ENCODE results near the gene TLX1.

The TLX1 gene

DNA sequence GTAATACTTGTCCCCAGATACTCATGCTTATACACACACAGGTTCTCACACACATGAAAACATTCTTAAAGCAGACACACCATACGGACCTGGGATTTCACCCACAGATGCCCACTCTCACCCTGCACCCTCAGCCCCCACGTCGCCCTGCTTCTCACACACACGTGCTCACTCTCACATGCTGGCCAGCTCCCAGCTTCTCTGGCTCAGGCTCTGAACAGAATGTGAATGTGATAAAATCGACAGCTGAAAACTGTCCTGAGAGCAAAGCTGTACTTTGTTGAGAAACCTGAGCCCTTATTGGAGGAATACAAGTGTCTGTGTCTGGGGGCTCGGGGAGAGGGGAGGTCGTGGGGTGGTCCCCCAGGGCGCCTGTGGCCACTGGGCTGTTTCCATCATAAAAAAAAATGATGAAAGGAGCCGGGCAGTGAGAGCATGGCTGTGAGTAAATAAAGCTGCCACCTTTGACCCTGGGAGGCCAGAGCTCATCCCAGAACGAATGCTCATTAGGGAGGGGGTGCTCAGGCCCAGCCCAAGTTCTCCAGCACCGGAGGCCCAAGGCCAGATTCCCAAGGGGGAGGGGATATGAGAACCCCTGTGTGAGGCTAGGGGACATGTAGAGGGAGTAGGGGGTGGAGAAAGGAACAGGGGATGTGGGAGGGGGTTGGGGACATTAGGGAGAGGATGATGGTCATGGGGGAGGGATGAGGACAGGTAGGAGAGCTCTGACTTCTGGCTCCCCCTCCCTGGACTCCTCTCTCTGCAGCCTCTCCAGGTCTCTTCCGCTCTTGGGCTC lies 18.1 kb upstream of the TLX1 start:
- DNase-seq (ENCODE audit: low spot score) = no peak

DNA sequence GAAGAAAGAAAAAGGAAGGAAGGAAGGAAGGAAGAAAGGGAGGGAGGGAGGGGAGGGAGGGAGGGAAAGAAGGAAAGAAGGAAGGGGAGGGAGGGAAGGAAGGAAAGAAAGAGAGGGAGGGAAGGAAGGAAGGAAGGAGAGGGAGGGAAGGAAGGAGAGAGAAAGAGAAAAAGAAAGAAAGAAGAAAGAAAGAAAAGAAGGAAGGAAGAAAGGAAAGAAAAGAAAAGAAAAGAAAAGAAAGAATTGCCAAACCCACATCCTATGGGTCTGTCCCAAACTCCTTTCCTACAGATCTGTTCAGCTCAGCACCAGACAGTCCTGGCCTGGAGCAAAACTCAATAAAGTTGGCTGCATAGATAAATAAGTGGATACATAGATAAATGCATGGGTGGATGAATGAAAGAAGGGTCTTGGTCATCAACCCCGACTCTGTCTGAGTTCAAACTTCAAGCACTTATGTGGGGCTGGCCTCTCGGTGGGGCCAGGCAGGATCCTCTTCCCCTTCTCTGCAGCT lies 17.2 kb upstream of the TLX1 start:
- no peak for DNase-seq (ENCODE audit: low spot score)

DNA sequence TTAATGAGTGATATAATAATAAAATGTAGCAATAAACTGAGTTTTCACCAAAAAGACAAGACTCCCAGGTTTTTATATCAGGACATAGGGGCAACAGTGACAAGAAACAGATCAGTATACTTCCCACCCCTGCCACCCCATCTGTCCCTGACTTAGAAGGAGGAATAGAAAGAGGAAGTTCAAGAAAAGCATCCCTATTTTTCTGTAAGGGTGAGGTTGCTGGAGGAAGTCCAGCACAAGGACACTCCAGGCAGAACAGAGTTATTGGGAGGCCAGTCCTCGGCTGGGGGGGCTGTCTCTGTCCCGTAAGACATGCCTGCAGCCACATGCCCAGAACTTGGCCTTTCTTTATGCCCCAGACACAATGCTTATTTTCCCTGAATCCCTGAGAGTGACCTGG lies 16.5 kb upstream of the TLX1 start:
- DNase-seq (ENCODE audit: low spot score) = no peak

DNA sequence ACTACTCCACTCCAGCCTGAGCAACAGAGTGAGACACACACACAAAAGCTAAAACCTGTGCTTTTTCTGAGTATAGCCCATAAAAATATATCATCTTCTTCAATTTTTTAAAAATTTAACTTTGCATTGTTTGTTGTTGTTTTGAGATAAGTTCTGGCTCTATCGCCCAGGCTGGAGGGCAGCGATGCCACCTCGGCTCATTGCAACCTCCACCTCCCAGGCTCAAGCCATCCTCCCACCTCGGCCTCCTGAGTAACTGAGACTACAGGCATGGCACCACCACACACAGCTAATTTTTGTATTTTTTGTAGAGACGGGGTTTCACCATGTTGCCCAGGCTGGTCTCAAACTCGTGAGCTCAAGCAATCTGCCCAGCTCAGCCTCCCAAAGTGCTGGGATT lies 14.3 kb upstream of the TLX1 start:
- DNase-seq (ENCODE audit: low spot score) = no peak

DNA sequence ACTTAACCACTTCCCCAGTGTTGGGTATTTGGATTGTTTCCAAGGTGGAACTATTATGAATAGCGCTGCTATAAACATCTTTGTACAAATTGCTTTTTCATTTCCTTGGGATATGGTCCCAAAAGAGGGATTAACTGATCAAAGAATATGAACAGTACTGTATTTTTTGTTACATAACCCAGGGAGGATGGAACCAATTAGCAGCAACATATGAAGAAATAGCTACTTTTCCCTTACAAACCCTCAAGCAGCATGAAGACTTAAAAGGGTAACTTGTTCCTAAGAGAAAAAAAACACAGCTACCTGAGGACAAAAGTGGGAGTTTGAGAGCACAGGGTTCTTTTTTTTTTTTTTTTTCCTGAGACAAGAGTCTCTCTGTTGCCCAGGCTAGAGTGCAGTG lies 13.1 kb upstream of the TLX1 start:
- no peak for DNase-seq (ENCODE audit: low spot score)

DNA sequence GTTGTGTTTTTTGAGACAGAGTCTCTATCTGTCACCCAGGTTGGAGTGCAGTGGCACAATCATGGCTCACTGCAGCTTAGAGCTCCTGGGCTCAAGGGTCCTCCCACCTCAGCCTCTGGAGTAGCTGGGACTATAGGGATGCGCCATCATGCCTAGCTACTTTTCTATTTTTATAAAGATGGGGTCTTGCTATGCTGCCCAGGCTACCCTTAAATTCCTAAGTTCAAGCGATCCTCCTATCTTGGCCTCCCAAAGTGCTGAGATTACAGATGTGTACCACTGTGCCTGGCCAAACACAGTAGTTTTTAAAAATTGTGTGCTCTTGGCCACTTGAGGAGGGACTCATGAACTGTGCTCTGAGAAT lies 10.6 kb upstream of the TLX1 start:
- DNase-seq (ENCODE audit: low spot score) = no peak

DNA sequence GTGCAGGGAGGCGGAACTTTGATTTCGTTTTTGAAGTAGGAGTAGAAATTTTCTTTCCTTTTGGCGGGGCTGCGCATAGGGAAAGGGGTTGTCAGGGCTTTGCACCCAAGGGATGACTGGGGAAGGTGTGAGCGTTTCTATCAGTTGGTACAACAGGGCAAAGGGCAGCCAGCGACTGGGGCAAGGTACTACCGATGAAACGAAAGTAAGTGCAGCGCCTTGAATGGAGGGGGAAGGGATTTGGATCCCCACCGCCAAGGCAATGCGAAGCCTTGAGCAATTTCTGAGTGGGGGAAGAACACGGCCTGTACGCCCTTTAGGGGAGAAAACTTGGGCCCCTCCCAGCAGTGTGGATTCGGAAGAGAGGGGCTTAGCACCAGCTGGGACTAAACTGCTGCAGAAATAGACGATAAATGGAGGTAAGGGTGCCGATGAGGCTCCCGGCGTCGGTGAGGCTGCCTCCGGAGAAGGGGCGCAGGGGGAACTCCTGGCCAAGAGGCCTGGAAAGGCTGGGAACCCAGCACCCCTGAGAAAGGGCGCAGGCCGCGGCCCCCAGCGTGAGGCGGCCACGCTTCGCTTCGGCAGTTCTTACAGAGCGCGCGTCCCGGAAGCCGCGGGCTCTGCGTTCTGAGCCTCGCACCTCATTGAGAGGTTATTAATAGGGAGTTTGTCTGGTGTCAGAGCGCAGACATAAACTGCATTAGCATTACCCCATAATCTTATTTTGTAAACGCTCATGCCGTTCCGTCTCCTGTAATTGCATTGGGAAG lies 10.0 kb upstream of the TLX1 start:
- no peak for DNase-seq (ENCODE audit: low spot score)

DNA sequence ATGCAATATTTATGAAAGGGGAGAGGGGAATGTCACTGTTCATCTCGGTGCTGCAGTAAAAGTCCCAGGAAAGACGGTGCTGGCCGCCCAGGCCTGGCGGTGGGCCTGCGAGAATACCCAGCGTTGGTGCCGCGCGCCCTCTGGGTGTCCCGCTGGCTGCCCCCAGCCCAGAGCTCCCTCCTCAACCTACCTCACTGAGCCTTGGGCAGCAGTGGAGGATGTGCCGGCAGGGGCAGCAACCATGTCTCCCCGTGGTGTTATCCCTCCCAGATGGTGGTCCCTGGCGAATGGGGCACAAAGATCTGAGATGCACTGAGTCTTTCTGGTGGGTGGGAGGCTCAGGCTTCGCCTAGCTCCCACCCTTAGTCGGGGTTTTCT lies 9.5 kb upstream of the TLX1 start:
- DNase-seq (ENCODE audit: low spot score) = no peak

DNA sequence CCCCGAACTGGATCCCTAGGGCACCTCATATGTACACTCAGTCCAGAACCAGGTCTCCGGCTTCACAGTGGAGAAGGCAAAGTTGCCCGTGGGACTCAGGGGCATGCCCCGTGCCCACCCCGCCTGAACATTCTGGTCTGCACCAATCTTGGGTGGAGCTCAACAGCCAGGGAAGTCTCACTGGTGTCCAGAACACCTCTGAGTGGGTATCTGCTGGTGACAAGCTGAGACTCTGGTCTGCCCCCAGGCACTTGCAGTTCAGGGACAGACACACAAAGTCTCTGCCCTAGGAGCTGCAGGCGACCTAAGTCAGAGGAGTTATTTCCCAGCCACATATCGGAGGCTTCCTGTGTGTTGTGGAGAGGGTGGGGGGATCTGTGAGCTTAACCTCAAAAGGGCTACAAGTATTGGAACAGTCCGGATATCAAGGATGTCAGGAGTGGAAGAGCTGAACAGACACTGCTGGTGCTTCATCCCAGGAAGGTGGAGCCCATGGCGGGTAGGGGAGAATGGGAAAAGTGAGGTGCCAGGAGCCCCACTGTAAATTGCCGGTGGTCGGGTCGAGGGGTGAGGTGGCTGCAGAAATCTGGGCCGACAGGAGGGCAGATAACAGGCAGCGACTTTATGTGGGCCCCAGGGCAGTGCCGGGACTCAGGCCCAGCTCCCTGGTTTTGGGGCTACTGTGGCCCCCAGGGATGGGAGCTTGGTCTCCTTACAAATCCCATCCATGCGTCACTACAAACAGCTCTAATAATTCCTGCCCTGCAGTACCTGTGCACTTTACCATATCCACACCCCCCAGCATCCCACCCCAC lies 8.6 kb upstream of the TLX1 start:
- DNase-seq (ENCODE audit: low spot score) = no peak

DNA sequence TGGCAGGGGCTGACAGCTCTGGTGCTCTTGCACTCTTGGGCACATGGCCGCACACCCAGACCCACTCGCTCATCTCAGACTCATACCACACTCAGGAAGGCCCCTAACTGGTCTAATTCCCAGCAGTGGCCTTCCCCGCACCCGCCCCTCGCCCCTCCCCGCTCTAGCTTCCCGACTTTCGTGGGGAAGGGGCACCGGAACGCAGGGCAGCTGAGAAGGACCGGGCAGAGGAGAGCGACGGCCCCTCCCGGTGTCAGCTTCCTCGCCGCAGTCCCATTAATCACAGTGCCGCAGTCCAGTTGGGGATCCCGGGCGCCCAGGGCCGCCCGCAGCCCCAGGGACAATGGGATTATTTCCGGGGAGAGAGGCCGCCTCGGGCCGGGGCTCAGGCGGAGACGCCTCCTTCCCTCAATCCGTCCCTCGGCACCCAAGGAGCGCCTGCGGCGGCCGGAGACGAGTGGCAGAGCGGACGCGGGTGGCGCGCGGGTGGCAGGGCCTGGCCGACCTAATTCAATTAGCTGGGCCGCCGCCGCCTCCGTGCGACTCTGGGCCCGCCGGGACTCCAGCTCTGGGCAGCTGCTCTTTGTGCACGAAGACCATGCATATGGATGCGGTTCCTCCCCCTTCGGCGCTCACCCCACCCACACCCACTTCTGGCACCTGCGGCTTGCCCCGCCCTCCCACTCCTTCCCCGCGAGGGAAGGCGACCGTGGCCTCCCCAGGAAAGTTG lies 7.8 kb upstream of the TLX1 start:
- DNase-seq (ENCODE audit: low spot score) = peak; percentile 38

DNA sequence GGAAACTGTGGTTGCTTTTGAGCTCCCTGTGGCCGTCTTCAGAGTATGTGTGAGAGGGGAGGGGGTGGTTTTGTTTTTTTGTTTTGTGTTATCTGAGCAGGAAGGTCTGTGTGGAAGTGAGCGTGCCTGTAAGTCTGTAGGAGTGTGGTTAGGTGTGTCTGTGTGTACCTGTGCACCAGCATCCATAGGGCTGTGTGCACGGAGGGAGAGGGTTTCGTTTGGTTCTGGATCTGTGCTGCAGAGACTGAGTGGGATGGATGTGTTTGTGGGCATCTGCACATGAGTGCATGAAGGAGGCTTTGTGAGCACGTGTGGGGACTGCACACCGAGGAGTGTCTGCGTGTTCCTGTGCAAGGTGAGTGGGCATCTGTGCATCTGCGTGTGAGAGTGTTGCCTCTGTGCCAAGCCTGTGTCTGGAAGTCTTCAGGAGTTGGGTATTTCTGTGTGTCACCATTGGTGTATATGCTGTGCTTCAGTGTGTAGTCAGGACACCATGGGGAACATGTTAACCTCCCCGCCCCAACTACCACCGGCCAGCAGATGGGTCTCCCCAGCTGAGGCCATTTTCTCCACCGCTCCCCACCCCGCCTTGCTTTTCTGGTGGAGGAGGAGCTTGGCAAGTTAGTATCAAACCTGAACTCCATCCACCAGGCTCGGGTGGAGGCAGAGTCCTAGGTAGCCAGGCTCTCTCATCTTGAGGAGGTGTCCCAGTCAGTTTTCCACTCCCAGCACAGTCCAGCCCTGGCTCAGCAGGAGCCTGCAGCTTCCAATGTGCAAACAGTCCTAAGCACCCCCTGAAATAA lies 7.1 kb upstream of the TLX1 start:
- no peak for DNase-seq (ENCODE audit: low spot score)

DNA sequence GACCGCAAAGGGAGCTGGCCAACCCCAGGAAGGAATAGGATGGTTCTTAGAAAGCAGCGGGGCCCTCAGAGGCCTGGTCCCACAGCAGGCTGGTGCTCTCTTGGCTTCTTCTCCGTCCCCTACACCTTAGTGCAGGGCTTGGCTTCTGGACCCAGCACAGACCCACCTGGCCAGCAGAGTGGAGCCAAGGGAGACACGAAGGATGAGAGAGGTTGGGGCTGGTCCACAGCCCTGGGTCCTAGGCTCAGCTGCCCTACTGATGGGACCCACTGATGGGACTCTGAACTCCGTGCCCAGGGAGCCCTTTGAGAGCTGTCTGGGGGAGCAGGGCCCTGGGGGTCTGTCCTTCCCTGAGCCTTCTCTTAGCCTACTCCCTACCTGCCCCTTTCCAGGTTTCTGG lies 6.2 kb upstream of the TLX1 start:
- DNase-seq (ENCODE audit: low spot score) = no peak

DNA sequence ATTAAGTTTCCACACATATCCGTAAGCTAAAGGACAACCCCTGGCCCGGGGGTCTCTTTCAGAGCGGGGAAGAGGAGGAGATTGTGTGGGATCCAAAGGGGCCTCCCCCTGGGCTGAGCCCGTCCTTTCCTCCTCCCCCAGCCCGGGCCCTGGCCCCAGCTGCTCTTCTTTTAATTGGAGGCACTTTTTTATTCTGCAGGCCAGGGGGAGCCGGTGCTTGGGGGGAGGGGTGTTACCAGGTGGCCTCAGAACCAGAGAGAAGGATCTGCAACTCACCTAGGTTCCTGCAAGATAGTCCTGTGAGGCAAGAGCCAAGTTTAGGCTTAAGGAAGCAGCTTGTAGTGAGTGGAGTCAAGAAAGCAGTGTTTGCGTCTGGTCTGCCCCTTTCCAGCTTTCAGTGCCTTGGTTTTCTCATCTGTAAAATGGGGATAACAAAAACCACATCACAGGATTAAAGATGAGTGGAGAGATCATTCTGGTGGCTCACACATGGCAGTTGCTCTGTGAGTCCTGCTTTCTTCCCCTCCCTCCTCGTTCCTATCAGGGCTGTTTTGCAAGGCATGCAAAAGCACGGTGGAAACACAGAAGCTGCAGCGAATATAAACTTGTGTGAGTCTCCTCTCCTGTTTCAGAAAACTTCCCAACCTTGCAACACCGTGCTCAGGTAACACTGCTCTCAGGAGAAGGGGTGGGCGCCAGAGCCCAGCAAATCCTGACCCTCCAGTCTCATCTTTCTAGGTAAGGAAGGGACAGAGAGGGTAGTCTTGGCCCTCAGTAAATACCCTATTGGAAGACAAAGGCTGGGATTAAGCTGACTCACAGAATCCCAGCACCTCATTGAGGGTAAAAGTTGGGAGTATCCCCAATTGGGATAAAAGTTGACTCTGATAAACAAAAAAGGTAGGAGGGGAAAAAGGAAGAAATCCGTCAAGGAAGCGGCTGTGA lies 4.1 kb upstream of the TLX1 start:
- no peak for DNase-seq (ENCODE audit: low spot score)

DNA sequence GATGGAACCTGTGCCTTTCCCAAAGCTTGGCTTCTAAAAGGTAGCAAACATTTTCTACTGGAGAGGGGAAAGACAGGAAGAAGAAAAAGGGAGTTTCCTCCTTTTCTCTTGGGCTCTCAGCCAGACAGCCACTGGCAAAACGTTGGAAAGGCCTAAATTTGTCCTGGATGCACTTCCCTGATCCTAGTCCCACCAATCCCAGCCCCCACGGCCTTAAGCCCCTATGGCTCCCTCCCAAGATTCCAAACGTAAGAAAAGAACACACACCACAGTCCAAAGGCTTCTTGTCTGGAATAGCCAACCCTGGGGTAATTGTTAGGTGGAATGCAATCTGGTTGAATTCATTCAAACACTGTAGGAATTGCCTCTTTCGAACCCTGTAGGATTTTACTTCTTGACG lies 959 bp upstream of the TLX1 start:
- DNase-seq (ENCODE audit: low spot score) = no peak

DNA sequence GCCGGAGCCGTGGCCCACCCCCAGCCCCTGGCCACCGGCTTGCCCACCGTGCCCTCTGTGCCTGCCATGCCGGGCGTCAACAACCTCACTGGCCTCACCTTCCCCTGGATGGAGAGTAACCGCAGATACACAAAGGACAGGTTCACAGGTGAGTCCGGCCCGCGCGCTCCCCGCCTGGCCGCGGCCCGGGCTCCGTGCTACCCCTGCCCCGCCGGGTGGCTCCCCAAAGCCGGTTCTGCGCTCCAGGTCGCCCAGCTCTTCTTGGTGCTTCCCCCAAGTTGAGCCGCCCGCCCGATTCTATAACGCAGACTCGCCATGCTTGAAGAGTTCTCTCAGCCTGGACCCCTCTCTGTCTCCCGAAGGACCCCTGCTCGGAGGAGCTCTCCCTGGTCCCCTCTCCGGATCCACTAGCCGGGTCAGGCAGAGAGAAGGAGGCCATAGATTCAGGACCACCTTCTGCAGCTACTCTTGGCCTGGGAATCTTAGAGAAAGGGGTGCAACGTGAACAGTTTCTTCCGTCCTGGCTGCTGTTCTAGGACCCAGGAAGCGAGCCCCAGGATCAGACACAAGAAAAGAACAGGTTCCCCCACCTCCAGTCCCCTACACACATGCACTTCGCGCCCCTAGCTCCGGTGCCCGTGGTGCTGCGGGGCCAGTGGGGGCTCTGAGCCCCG lies 999 bp downstream of the TLX1 start:
- DNase-seq (ENCODE audit: low spot score) = no peak

DNA sequence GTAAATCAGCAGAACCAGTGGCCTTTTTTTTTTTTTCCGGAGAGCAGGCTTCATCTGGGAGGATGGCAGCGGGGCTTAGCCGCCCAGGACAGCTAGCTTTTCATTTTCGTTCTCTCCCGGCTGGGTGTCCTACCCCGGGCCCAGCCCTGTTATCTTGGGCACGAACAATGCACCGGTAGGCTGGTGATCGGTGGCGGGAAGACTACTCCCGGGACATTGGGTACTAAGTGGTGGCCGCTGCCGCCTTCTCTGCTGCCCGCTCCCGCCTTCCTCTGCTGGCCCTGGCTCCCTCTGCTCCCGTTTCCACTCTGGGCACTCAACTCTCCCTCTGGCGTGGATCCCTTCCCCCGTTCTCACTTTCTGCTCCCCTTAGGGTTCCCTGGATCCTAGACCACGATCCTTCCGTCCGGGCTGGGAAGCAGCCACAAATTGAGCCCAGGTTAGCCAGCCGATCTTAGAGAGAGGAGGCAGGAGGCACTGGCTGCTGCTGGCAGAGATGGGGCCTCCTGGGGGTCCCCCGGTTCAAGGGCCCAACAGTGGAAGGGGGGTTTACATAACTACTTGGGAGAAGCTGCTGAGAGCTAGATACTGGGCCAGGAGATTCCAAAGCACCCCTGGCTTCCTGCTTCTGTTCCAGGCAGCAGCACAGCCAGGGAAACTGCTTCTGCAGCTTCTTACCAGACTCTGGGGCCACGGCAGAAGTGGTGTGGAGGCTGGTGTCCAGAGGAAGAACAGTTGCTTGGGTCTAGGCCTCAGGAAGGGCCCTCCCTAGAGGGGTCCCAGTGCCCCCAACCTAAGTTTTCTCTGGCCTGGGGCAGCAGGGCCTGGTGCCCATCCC lies 1.8 kb downstream of the TLX1 start:
- DNase-seq (ENCODE audit: low spot score) = no peak

DNA sequence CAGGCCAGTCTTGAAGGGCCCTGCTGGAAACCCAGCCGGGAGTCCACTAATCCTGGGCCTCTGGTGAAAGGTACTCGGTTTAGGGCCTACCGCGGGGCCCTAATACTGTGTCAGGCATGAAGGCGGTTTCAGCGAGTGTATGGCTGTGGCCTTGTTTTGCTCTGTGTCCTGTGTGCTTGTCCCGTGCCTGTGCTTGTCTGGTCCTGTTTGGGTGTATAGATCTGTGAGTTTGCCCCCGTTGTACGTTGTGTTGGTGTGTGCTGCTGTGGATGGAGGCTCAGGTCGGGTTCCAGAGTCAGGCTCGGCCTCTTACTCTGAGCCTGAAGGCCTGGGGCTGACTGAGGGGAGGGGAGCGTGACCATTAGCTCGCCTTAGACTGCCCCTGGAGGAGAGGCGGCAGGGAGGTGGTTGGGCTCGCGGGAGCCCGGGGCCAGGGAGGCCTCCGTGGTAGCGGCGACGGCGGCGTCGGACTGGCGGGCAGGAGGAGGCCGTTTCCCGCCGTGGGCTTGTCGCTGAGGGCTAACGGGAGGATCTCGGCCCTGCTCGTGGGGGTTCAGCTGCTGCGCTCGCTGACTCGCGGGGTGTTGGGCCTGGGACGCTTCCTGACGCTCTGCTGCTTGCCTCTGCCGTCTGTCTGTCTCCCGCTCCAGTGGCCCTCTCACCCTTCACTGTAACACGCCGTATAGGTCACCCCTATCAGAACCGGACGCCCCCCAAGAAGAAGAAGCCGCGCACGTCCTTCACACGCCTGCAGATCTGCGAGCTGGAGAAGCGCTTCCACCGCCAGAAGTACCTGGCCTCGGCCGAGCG lies 2.6 kb downstream of the TLX1 start:
- DNase-seq (ENCODE audit: low spot score) = no peak
